Measurements from ENCODE around the gene MAD1L1. TPM values are rescaled to one million over a fixed set of nuclear protein-coding genes. Genes with fewer than 3 reads are reported as not detected.
A peak's percentile ranks its signal among the peaks of the same experiment; 100 is the strongest.

Gene MAD1L1
- total RNA-seq, 3 donors from 2014 or later = 25.3 to 31.2 (median 26.2) TPM

DNA sequence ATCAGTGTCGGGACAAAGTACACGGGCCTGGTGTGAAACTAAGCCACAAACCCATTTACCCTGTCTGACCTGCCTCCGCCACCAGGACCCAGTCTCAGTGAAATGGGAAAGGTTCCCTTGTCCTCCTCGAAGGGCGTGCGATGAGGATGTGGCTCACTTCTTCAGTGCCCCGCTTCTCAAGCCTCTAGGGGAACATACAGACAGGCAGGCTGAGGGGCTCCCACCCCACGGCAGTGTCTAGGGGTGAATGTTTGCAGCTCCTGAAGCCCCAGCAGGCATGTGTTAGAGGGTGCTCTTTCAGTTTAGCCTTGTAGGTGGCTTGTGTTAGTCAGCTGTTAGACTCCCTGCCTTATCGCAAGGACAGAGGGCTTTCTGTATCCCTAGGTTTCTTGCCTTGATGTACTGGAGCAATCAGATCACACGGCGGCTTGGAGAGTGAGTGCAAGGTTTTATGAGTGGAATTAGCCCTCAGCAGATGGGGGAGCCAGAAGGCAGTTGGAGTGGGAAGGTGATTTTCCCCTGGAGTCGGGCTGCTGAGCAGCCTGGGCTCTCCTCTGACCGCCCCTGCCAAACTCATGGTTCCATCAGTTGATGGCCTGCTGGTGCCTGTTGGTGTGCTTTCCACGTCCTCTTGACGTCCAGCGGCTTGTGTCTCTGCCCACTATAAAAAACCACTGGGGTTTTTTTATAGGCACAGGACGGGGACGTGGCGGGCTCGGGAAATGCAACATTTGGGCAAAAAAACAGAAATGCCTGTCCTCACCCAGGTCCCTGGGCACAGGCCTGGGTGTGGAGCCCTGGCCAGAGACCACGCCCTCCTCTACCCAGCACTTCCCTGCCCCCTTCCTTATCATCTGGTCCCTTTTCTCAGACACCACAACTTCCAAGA is 10.0 kb upstream of the MAD1L1 start:
- intact Hi-C loops (cut with DNase I, micrococcal nuclease) = loop anchor here (5.0 to 10.0 kb wide), 2 partner anchors 100 to 102 kb away; no protein-coding TSS in a partner anchor
- DNase-seq = peak in 2 of 3 donors; percentile 35 to 43
- TF ChIP-seq, protein P1, sequence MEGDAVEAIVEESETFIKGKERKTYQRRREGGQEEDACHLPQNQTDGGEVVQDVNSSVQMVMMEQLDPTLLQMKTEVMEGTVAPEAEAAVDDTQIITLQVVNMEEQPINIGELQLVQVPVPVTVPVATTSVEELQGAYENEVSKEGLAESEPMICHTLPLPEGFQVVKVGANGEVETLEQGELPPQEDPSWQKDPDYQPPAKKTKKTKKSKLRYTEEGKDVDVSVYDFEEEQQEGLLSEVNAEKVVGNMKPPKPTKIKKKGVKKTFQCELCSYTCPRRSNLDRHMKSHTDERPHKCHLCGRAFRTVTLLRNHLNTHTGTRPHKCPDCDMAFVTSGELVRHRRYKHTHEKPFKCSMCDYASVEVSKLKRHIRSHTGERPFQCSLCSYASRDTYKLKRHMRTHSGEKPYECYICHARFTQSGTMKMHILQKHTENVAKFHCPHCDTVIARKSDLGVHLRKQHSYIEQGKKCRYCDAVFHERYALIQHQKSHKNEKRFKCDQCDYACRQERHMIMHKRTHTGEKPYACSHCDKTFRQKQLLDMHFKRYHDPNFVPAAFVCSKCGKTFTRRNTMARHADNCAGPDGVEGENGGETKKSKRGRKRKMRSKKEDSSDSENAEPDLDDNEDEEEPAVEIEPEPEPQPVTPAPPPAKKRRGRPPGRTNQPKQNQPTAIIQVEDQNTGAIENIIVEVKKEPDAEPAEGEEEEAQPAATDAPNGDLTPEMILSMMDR (IDR thresholded peaks at IDR 0.05) = no peak
- H3K36me3 ChIP-seq (ENCODE audit: low read depth) = no peaks in the 10 kb centered on the region
- ATAC-seq = peak; percentile 47
- H3K4me3 ChIP-seq = peak overlapping the region; percentile 94
- peaks cover 16% of the 10 kb centered on the region for H3K4me1 ChIP-seq (ENCODE audit: low read depth)
- H3K9me3 ChIP-seq = no peaks in the 10 kb centered on the region

DNA sequence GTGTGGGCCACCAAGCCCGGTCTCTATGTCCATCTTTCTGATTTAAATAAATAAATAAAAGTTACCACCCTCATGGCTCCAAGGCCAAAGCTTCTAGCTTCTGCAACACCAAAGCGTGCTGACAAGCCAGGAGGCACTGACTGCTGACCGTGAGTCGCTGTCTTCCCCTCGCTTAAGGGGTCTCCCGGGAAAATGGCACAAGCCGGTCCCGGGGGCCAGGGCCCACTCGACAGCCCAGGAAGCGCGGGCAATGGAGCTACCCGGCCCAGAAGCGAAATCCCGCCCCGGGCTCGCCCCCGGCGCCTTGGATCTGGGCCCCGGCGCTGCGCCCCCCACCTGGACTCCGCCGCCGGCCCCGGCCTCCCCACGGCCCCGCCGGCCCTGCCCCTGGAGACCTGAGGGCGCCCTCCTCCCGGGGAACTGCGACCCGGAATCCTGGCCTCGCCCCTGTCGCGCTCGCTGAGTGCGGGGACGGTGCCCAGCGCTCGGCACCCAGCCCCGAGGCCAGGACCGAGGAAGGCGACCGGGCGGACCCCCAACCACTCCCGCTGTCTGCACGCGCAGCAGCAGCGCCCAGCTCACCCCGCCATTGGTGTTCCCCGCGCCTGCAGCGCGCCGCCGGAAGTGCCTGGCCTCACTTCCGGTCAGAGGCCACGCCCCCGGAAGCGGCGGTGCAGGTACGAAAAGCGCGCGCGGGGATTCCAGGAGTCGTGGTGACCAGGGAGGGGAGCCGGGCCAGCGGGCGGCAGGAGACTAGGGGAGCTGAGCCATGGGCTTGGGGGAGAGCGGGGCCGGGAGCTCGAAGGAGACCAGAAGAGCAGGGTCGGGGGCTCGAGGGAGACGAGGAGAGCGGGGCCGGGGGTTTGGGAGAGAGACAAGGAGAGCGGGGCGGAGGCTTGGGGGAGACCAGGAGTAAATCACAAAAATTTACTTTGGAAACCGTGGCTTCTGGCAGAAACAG is 9.1 kb upstream of the MAD1L1 start, which contains the start of the genes MRM2 and NUDT1:
TSS of gene MRM2 (minus strand) at position 626 of the 961 bp plus-strand sequence. CDS start at position 590, 36 bp downstream.
TSS of gene NUDT1 (plus strand) at position 647 of the 961 bp plus-strand sequence. CDS start 2,349 bp downstream, outside the sequence.
- peak; percentile 90 to 91 (median 90) for DNase-seq
- ATAC-seq = peak; percentile 96
- TF ChIP-seq, protein P1 (IDR thresholded peaks at IDR 0.05) = no peak
- intact Hi-C loops (cut with DNase I, micrococcal nuclease) = loop anchor here (5.0 to 10.0 kb wide), 2 partner anchors 100 to 103 kb away; no protein-coding TSS in a partner anchor
- Histone ChIP-seq H3K9me3 (no peaks in the 10 kb centered on the region), H3K36me3 (ENCODE audit: low read depth) (no peaks in the 10 kb centered on the region), H3K4me1 (ENCODE audit: low read depth) (peaks cover 16% of the 10 kb centered on the region), H3K4me3 (peak within 1 kb of the TSS; percentile 94)

DNA sequence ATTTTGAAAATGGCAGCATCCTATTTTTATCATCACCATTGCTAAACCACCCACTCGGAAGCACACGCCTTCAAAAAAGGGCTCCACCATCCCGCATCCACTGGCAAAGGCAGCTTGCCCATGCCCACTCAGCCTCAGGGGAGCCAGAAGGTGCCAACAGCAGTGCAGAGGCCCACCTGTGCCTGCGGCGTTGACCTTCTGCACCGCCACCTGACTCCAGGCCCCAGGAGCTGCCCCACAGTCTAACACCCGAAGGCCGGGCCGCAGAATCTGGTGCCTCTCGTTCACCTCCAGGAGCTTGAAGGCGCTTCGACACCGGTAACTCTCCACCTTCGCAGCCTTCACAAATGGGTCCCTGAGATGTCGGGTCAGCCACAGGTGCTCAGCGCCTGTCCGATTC is 6.5 kb upstream of the MAD1L1 start:
- no peak for ATAC-seq
- TF ChIP-seq, protein P1 (IDR thresholded peaks at IDR 0.05) = no peak
- intact Hi-C loops (cut with DNase I, micrococcal nuclease) = no loop called here

DNA sequence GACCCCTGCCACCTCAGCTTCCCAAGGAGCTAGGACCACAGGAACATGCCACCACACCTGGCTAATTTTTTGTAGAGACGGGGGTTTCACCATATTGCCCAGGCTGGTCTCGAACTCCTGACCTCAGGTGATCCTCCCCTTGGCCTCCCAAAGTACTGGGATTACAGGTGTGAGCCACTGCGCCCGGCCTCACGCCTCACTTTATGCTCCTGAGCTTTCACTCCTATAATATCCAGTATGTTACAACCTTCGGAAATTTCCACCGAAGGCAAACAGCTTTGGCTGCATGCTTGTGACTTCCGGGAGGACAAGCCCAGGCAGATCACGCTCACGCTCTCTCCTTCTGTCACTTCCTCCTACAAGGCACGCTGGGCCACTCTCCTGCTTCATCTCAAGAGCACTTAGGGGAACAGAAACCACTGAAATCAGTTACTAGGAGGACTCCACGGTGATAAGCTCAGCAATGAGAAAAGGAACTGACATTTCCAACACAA is 4.4 kb upstream of the MAD1L1 start:
- Histone ChIP-seq H3K9me3 (no peaks in the 10 kb centered on the region), H3K4me1 (ENCODE audit: low read depth) (peaks cover 14% of the 10 kb centered on the region), H3K36me3 (ENCODE audit: low read depth) (no peaks in the 10 kb centered on the region), H3K4me3 (no peak overlapping the region)
- TF ChIP-seq, protein P1 (IDR thresholded peaks at IDR 0.05) = no peak
- DNase-seq (peak in 1 of 3 donors; percentile 40), ATAC-seq (peak; percentile 24)
- intact Hi-C loops (cut with DNase I, micrococcal nuclease) = no loop called here

More for the DNA sequence above, 6.5 kb upstream of the MAD1L1 start:
- H3K9me3 ChIP-seq = no peaks in the 10 kb centered on the region
- no peaks in the 10 kb centered on the region for H3K36me3 ChIP-seq (ENCODE audit: low read depth)
- no peak for DNase-seq
- no peak overlapping the region for H3K4me3 ChIP-seq
- H3K4me1 ChIP-seq (ENCODE audit: low read depth) = peaks cover 16% of the 10 kb centered on the region

DNA sequence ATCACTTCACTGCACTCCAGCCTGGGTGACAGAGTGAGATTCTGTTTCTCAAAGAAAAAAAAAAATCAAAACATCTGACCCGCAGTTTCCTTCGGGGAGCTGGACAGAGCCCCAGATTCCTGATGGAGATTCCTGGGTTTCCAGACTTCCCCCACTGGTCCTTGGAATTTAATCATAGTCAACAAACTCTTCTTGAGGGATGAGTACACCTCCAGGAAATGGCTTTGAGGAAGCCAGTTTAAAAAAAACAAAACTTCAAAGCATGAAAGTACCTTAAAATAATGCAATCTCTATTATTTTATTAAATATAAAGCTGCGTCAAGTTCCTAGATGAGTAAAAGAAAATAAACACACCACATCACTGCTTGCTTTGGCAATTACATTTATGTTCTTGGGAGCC is 1.2 kb upstream of the MAD1L1 start:
- ATAC-seq (no peak), DNase-seq (no peak)
- intact Hi-C loops (cut with DNase I, micrococcal nuclease) = no loop called here
- TF ChIP-seq, protein P1 (IDR thresholded peaks at IDR 0.05) = no peak
- Histone ChIP-seq H3K4me1 (ENCODE audit: low read depth) (peaks cover 17% of the 10 kb centered on the region), H3K4me3 (no peak overlapping the region), H3K9me3 (no peaks in the 10 kb centered on the region), H3K36me3 (ENCODE audit: low read depth) (no peaks in the 10 kb centered on the region)
